Subcutaneous abdominal adipose tissue (tissue), 5 donors: ENCODE measurements around the gene DNAJA3.
"Not testable (repeated sequence)": the region's sequence is repeated elsewhere in the genome, so short reads cannot be mapped to it uniquely, and the experiment has no call there.

Source experiments
- H3K27ac ChIP-seq: one replicate; pipeline ENCODE4 v1.7.0; 2013; ENCODE audit warnings: low read depth, mild to moderate bottlenecking, inconsistent platforms, low read length, moderate library complexity
- H3K27me3 ChIP-seq, 5 donors: one replicate each; pipeline ENCODE4 v1.7.0; 2013; ENCODE audit warnings: low read length in 5 of 5, inconsistent platforms in 1 of 5; ENCODE audit not compliant: control insufficient read depth in 5 of 5, insufficient read depth in 4 of 5
- H3K36me3 ChIP-seq, 5 donors: one replicate each; pipeline ENCODE4 v1.7.0; 2013; ENCODE audit warnings: low read length in 5 of 5; ENCODE audit not compliant: control insufficient read depth in 5 of 5, insufficient read depth in 5 of 5
- H3K4me1 ChIP-seq, 5 donors: one replicate each; pipeline ENCODE4 v1.7.0; 2013; ENCODE audit warnings: low read length in 5 of 5, mild to moderate bottlenecking in 3 of 5, moderate library complexity in 1 of 5; ENCODE audit not compliant: control insufficient read depth in 5 of 5, insufficient read depth in 5 of 5
- H3K4me3 ChIP-seq, 5 donors: one replicate each; pipeline ENCODE4 v1.7.0; 2013; ENCODE audit warnings: low read length in 5 of 5, low read depth in 1 of 5
- H3K9ac ChIP-seq, 5 donors: one replicate each; pipeline ENCODE4 v1.7.0; 2013; ENCODE audit warnings: low read length in 5 of 5, mild to moderate bottlenecking in 4 of 5, moderate library complexity in 3 of 5
- H3K9me3 ChIP-seq, 5 donors: one replicate each; pipeline ENCODE4 v1.7.0; 2013; ENCODE audit warnings: low read length in 5 of 5; ENCODE audit not compliant: control insufficient read depth in 5 of 5
- donor health status: healthy.
- donor health status: healthy.
- donor health status: healthy.
- donor health status: healthy.
- donor health status: healthy.

The DNAJA3 gene

GRCh38 chr16:4387781-4388180 lies 37.9 kb upstream of the DNAJA3 start:
- H3K4me1 ChIP-seq, result peaks cover 5 to 70% (median 56%) of the 10 kb centered on the region in 5 donors
- no peaks in the 10 kb centered on the region for H3K9me3 ChIP-seq
- no peak overlapping the region for H3K4me3 ChIP-seq
- H3K36me3 ChIP-seq, result peaks cover 0 to 88% (median 25%) of the 10 kb centered on the region in 5 donors
- H3K27ac ChIP-seq, result no peak overlapping the region
- peaks cover 0 to 3% (median 0%) of the 10 kb centered on the region in 5 donors for H3K27me3 ChIP-seq
- no peak overlapping the region for H3K9ac ChIP-seq

- peaks cover 0 to 3% (median 0%) of the 10 kb centered on the region in 5 donors for H3K27me3 ChIP-seq
- peak overlapping the region; percentile 41 for H3K27ac ChIP-seq
- H3K9ac ChIP-seq, result peak overlapping the region in 1 of 5 donors; percentile 6
- H3K9me3 ChIP-seq, result no peaks in the 10 kb centered on the region
- H3K4me1 ChIP-seq, result peaks cover 5 to 73% (median 61%) of the 10 kb centered on the region in 5 donors
- H3K4me3 ChIP-seq, result no peak overlapping the region
- peaks cover 0 to 87% (median 21%) of the 10 kb centered on the region in 5 donors for H3K36me3 ChIP-seq
Observed at GRCh38 chr16:4388271-4389021, 37.2 kb upstream of the DNAJA3 start.

- peaks cover 5 to 67% (median 56%) of the 10 kb centered on the region in 5 donors for H3K4me1 ChIP-seq
- peak overlapping the region in 1 of 5 donors; percentile 28 for H3K9ac ChIP-seq
- peaks cover 0 to 79% (median 13%) of the 10 kb centered on the region in 5 donors for H3K36me3 ChIP-seq
- peaks cover 0 to 3% (median 0%) of the 10 kb centered on the region in 5 donors for H3K27me3 ChIP-seq
- peak overlapping the region; percentile 41 for H3K27ac ChIP-seq
- H3K4me3 ChIP-seq, result no peak overlapping the region
- no peaks in the 10 kb centered on the region for H3K9me3 ChIP-seq
Observed at GRCh38 chr16:4389051-4389955, 36.4 kb upstream of the DNAJA3 start.

GRCh38 chr16:4390266-4391260 lies 35.1 kb upstream of the DNAJA3 start:
- H3K9me3 ChIP-seq, result no peaks in the 10 kb centered on the region
- peaks cover 0 to 82% (median 19%) of the 10 kb centered on the region in 5 donors for H3K36me3 ChIP-seq

GRCh38 chr16:4391631-4392381 lies 33.9 kb upstream of the DNAJA3 start:
- peaks cover 0 to 73% (median 21%) of the 10 kb centered on the region in 5 donors for H3K36me3 ChIP-seq
- H3K4me1 ChIP-seq, result peaks cover 3 to 47% (median 38%) of the 10 kb centered on the region in 5 donors
- H3K4me3 ChIP-seq, result no peak overlapping the region
- no peak overlapping the region for H3K27ac ChIP-seq
- H3K9ac ChIP-seq, result no peak overlapping the region
- H3K9me3 ChIP-seq, result no peaks in the 10 kb centered on the region
- peaks cover 0 to 3% (median 0%) of the 10 kb centered on the region in 5 donors for H3K27me3 ChIP-seq

More at GRCh38 chr16:4390266-4391260, 35.1 kb upstream of the DNAJA3 start:
- H3K9ac ChIP-seq, result no peak overlapping the region
- H3K4me3 ChIP-seq, result no peak overlapping the region
- H3K27me3 ChIP-seq, result peaks cover 0 to 3% (median 0%) of the 10 kb centered on the region in 5 donors
- peaks cover 5 to 57% (median 49%) of the 10 kb centered on the region in 5 donors for H3K4me1 ChIP-seq
- no peak overlapping the region for H3K27ac ChIP-seq

- Histone ChIP-seq H3K27me3 (peaks cover 0 to 3% (median 0%) of the 10 kb centered on the region in 5 donors), H3K36me3 (peaks cover 0 to 70% (median 23%) of the 10 kb centered on the region in 5 donors), H3K9me3 (no peaks in the 10 kb centered on the region), H3K4me3 (no peak overlapping the region), H3K4me1 (peaks cover 3 to 40% (median 31%) of the 10 kb centered on the region in 5 donors), H3K9ac (no peak overlapping the region), H3K27ac (no peak overlapping the region)
Observed at GRCh38 chr16:4392382-4393239, 33.1 kb upstream of the DNAJA3 start.

- Histone ChIP-seq H3K36me3 (peaks cover 0 to 64% (median 23%) of the 10 kb centered on the region in 5 donors), H3K27ac (no peak overlapping the region), H3K9ac (no peak overlapping the region)
Observed at GRCh38 chr16:4393240-4393600, 32.4 kb upstream of the DNAJA3 start.

GRCh38 chr16:4393850-4394249 lies 31.8 kb upstream of the DNAJA3 start:
- H3K4me3 ChIP-seq, H3K27ac ChIP-seq, H3K27me3 ChIP-seq, H3K9ac ChIP-seq, H3K9me3 ChIP-seq: not testable (repeated sequence)
- Histone ChIP-seq H3K4me1 (peaks cover 3 to 30% (median 21%) of the 10 kb centered on the region in 5 donors), H3K36me3 (peaks cover 0 to 59% (median 23%) of the 10 kb centered on the region in 5 donors)

More at GRCh38 chr16:4393240-4393600, 32.4 kb upstream of the DNAJA3 start:
- peaks cover 3 to 34% (median 25%) of the 10 kb centered on the region in 5 donors for H3K4me1 ChIP-seq
- no peak overlapping the region for H3K4me3 ChIP-seq
- H3K9me3 ChIP-seq, result no peaks in the 10 kb centered on the region
- peaks cover 0 to 3% (median 0%) of the 10 kb centered on the region in 5 donors for H3K27me3 ChIP-seq
